IgD-negative memory B cell (primary cell): ENCODE data around the gene KRT38. TPM values are rescaled to one million over a fixed set of nuclear protein-coding genes. Genes with fewer than 3 reads are reported as not detected.

Experiments
- H3K27ac Mint-ChIP-seq, 3 donors: one replicate each; pipeline ENCODE4 v1.8.0; 2020 to 2022; ENCODE audit warnings: mild to moderate bottlenecking in 3 of 3, mixed read lengths in 3 of 3, moderate library complexity in 1 of 3
- H3K27me3 Mint-ChIP-seq: one replicate; pipeline ENCODE4 v1.8.0; 2021; ENCODE audit warnings: mixed read lengths
- H3K36me3 Mint-ChIP-seq: one replicate; pipeline ENCODE4 v1.8.0; 2020; ENCODE audit warnings: mild to moderate bottlenecking, mixed read lengths
- H3K4me1 Mint-ChIP-seq, 3 donors: one replicate each; pipeline ENCODE4 v1.8.0; 2020 to 2022; ENCODE audit warnings: mixed read lengths in 3 of 3, mild to moderate bottlenecking in 1 of 3
- H3K4me3 Mint-ChIP-seq, 4 donors: one replicate each; pipeline ENCODE4 v1.8.0; 2020 to 2022; ENCODE audit warnings: mild to moderate bottlenecking in 4 of 4, mixed read lengths in 4 of 4, moderate library complexity in 3 of 4
- H3K9me3 Mint-ChIP-seq, 3 donors: one replicate each; pipeline ENCODE4 v1.8.0; 2020 to 2021; ENCODE audit warnings: mixed read lengths in 3 of 3, mild to moderate bottlenecking in 1 of 3
- polyA plus RNA-seq: library from polyadenylated mRNA; unstranded; fragments of 300-500 nt; fragmentation: Illumina TruSeq; gene quantifications from one replicate; pipeline ENCODE4 v1.2.3, GENCODE V29; 2021

Gene KRT38
- polyA plus RNA-seq, 1 donor from 2014 or later: not detected

DNA sequence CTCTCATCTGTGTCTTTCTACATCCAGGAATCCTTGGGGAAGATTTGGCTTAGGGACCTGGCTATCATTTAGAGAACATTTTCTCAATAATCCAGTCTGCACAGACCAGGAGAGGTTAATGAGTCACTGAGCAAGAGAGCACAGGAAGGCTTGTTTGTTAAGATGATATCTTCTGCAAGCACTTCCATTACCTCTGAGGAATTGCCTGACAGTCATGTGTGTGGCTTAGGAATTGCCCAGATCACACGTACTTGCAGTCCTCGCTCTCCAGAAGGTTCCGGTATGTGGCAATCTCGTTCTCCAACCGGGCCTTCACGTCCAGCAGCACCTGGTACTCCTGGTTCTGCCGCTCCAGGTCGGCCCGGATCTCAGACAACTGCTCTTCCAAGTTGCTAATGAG is 19.7 kb downstream of the KRT38 start:
- Mint-ChIP-seq H3K27me3 (peaks cover 5% of the 10 kb centered on the region), H3K4me1 (peaks cover 0 to 10% (median 5%) of the 10 kb centered on the region in 3 donors), H3K27ac (no peak overlapping the region), H3K9me3 (no peaks in the 10 kb centered on the region), H3K36me3 (no peaks in the 10 kb centered on the region), H3K4me3 (no peak overlapping the region)

DNA sequence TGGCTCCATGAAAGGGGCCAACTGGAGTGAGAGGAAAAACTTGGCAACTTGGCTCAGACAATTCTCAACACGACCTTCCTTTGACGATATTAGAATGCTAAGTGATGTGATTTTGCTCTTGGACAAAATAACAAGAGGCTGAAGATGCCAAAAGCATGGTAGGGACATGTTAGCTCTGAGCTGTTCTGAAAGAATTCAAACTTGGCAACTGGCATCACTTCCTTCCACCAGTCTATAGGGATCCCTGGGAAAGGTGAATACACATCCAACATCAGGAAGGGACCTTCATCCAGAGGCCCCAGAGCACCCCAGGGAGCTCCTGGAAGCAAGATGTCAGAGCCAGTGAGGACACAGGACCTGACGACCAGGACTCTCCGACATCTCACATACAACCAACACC is 20.6 kb downstream of the KRT38 start:
- Mint-ChIP-seq H3K36me3 (no peaks in the 10 kb centered on the region), H3K27ac (peak overlapping the region in 1 of 3 donors; percentile 42), H3K27me3 (peaks cover 4% of the 10 kb centered on the region), H3K4me3 (no peak overlapping the region), H3K4me1 (peaks cover 0 to 10% (median 5%) of the 10 kb centered on the region in 3 donors), H3K9me3 (no peaks in the 10 kb centered on the region)

DNA sequence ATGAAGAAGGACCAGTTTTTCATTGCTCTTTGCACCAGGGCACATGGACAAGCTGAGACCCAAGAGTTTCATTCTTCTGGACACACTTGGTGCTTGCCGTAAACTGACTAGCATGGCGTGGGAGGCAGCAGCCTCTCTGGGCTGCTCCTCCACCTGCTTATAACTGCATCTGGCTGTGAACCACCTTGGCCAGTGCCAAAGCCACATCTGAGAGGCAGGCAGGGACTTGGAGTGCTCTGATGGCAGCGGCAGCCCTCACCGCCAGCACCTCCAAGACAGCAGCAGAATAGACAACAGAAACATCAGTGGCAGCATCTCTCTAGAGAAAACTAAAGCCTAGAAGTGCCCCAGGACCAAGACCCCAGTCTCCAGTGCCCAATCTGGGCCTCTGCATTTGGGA is 21.1 kb downstream of the KRT38 start:
- Mint-ChIP-seq H3K4me3 (no peak overlapping the region), H3K4me1 (peaks cover 0 to 10% (median 5%) of the 10 kb centered on the region in 3 donors), H3K9me3 (no peaks in the 10 kb centered on the region), H3K36me3 (no peaks in the 10 kb centered on the region), H3K27ac (no peak overlapping the region), H3K27me3 (peaks cover 3% of the 10 kb centered on the region)

DNA sequence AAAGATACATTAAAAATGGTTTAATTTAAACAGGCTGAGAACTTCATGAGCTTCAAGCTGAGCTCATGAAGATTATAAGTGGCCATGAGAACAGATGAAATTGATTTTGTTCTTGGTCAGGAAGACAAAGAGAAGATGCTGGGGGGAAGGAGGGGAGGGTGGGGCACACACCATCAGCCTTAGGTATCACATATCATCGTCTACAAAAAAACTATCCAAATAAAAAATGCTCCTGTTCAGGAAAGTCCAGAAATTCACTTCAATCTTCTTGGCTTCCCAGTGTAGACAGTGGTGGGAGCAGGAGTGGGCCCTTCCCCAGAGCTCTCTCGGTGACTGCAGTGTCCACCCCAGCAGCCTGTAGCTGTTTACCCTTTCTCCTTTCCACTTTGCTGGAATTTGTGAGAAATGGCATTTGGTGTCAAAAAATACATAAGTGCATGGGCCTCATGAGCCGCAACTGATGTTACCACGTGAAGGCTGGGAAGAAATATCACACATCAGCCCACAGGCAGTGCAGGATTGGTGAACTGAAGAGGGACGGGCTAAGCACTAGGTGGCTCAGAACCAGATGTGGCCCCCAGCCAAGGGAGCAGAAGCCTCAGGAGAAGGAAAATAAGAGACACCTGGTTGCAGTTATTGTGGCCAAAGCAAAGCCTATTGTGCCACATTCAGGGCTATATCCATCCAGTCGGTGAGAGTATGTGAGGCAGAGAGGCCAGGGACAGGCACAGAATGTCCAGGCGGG is 22.5 kb downstream of the KRT38 start:
- H3K27ac Mint-ChIP-seq: no peak overlapping the region
- H3K4me3 Mint-ChIP-seq: no peak overlapping the region
- H3K36me3 Mint-ChIP-seq: no peaks in the 10 kb centered on the region
- H3K27me3 Mint-ChIP-seq: peaks cover 2% of the 10 kb centered on the region
- peaks cover 0 to 10% (median 5%) of the 10 kb centered on the region in 3 donors for H3K4me1 Mint-ChIP-seq
- no peaks in the 10 kb centered on the region for H3K9me3 Mint-ChIP-seq

DNA sequence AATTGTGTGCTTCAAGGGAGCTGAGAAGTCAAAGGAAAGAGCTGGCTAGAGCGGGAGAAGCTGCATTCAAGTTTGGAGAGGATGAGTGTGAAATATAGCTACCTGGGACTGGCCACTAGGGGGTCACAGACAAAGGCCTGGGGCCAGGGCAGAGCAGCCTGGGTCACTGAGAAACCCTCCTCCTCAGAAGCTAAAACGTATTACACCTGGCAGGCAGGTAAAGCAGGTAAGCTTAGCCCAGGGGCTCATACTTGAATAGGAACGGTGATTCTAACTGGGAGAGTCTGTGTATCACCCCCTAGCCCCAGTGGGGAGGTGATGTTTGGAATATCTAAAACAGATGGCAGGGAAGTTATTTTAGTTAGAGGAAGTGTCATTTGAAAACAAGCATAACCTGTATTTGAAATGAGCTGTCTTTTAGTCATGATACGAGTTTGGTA is 23.2 kb downstream of the KRT38 start:
- Mint-ChIP-seq H3K4me3 (no peak overlapping the region), H3K9me3 (no peaks in the 10 kb centered on the region), H3K27me3 (peaks cover 2% of the 10 kb centered on the region), H3K36me3 (no peaks in the 10 kb centered on the region), H3K4me1 (peaks cover 0 to 10% (median 5%) of the 10 kb centered on the region in 3 donors), H3K27ac (no peak overlapping the region)

DNA sequence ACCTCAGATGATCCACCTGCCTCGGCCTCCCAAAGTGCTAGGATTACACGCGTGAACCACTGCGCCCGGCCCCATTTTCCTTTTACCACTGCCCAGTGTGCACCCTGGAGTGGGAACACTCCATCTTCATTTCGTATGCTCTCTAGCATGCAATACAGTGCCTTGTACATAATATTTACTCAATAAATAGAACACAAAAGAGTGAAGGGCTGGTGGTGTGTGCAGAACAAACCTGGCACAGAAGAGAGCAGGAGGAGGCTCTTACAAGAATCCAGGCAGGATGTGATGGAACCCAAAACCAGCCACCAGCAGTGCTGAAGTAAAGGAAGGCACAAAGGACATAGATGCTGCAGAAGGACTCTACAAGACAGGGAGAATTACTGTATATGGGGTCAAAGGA is 23.7 kb downstream of the KRT38 start:
- Mint-ChIP-seq H3K36me3 (no peaks in the 10 kb centered on the region), H3K27ac (no peak overlapping the region), H3K9me3 (no peaks in the 10 kb centered on the region), H3K4me3 (no peak overlapping the region), H3K27me3 (peaks cover 2% of the 10 kb centered on the region), H3K4me1 (peaks cover 0 to 10% (median 5%) of the 10 kb centered on the region in 3 donors)

DNA sequence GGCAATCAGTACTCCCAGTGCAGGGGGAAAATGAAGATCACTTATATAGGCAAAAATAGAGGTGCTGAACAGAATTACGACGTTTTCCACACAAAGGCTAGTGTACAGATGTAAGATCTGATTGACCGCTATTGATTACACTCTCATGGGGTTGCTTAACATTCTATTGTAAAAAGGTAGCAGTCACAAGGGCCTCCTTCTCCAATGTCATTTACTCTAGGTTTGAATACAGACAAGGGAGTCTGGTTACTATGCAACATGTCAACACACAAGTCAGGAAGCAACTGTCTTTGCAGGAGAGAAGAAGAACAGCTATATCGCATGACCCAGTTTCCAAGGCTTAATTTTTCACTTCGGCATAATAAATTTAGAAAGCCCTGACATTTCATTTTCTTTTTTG is 24.3 kb downstream of the KRT38 start:
- Mint-ChIP-seq H3K9me3 (no peaks in the 10 kb centered on the region), H3K27ac (no peak overlapping the region)

DNA sequence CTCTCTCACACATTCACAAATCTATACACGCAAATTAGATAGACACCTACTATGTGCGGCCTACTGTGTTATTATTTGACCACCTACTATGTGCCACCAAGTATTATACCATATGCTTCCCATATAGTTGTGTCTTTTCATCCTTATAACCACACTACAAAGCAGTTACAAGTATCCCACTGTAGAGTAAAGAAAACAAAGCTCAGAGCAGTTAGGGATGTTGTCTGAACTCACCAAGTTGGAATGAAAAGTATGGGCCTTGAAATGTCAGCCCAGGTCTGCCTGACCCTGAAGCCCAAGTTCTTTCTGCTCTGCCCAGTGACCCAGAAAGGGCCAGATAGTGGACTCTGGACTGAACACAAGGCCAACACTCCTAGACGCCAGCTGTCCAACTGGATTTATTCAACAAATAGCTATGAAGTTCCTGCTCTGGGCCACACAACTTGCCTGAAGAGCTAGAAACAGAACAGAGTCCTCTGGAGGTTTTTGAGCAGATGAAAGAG is 24.9 kb downstream of the KRT38 start:
- Mint-ChIP-seq H3K4me3 (no peak overlapping the region), H3K27me3 (no peaks in the 10 kb centered on the region), H3K4me1 (peaks cover 0 to 10% (median 5%) of the 10 kb centered on the region in 3 donors), H3K36me3 (no peaks in the 10 kb centered on the region), H3K9me3 (no peaks in the 10 kb centered on the region), H3K27ac (no peak overlapping the region)

More for the DNA sequence above, 24.3 kb downstream of the KRT38 start:
- H3K4me1 Mint-ChIP-seq: peaks cover 0 to 10% (median 5%) of the 10 kb centered on the region in 3 donors
- H3K27me3 Mint-ChIP-seq: peaks cover 2% of the 10 kb centered on the region
- H3K4me3 Mint-ChIP-seq: peak overlapping the region in 1 of 4 donors; percentile 14
- H3K36me3 Mint-ChIP-seq: no peaks in the 10 kb centered on the region

DNA sequence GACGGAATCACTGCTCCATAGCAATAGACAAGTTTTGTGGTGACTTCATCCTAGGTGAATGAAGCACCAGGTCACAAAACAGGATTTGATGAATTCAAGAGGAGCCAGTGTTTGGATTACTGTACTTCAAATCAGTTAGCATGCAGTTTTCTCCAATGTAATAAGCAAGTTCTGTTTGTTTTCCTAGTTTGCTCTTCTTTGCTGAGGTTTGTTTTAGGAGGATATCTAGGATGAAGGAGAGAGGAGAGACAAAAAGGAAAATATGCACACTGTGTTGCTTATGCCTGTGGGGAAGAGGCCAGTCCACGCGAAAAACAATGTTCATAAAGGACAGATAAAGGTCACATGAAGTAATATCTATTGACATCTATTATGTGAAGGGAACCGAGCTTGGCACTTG is 25.4 kb downstream of the KRT38 start:
- H3K9me3 Mint-ChIP-seq: no peaks in the 10 kb centered on the region
- no peak overlapping the region for H3K27ac Mint-ChIP-seq
- H3K4me3 Mint-ChIP-seq: no peak overlapping the region
- no peaks in the 10 kb centered on the region for H3K27me3 Mint-ChIP-seq
- H3K4me1 Mint-ChIP-seq: peaks cover 0 to 10% (median 5%) of the 10 kb centered on the region in 3 donors
- no peaks in the 10 kb centered on the region for H3K36me3 Mint-ChIP-seq

DNA sequence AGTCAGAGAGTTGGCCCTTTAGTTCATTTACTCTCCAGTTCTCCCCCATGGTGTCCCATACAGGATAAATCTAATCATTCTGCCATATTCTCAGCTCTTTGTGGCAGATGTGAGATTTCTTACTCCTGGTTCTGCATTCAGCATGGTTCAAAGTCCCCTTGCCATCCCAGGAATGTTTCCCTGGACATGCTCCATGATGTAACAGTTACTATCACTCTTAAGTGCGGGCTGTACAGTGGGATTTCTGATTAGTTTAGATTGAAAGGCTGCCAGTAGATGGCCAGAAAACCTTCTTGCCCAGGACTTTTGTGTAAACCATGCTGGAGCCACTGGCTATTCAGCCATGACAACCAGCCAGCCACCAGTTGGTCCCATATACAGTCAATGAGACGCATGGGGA is 26.8 kb downstream of the KRT38 start:
- H3K4me3 Mint-ChIP-seq: no peak overlapping the region

DNA sequence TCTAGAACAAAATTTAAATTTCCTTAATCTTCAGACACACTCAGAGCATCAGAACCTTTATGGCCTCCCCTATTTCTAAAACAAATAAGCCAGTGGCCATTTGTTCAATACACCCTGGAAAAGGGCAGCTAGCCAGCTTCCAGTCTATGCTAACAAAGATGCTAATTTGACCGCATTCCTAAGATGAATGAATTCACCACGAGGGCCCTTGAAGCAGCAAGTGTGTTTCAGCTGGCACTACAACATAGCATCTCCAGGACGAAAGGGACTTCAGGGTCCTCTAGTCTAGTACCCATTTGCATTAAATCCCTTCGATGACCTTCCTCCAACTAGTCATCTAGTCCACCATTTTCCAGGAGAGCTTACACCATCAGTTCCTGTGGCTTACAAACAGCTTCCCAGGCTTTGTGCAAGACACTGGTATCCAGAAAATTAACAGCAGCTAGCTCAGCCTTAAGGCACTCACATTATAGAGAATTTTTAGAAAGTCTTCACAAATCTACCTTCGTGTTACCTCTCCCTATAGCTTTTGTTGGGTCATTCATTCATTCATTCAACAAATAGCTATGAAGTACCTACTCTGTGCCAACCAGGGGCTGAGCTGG is 27.3 kb downstream of the KRT38 start:
- peaks cover 0 to 10% (median 5%) of the 10 kb centered on the region in 3 donors for H3K4me1 Mint-ChIP-seq
- peaks cover 5% of the 10 kb centered on the region for H3K27me3 Mint-ChIP-seq
- H3K9me3 Mint-ChIP-seq: no peaks in the 10 kb centered on the region
- H3K4me3 Mint-ChIP-seq: no peak overlapping the region
- H3K27ac Mint-ChIP-seq: no peak overlapping the region
- no peaks in the 10 kb centered on the region for H3K36me3 Mint-ChIP-seq

More for the DNA sequence above, 26.8 kb downstream of the KRT38 start:
- Mint-ChIP-seq H3K36me3 (no peaks in the 10 kb centered on the region), H3K9me3 (no peaks in the 10 kb centered on the region), H3K27me3 (peaks cover 3% of the 10 kb centered on the region), H3K4me1 (peaks cover 0 to 10% (median 5%) of the 10 kb centered on the region in 3 donors), H3K27ac (no peak overlapping the region)

DNA sequence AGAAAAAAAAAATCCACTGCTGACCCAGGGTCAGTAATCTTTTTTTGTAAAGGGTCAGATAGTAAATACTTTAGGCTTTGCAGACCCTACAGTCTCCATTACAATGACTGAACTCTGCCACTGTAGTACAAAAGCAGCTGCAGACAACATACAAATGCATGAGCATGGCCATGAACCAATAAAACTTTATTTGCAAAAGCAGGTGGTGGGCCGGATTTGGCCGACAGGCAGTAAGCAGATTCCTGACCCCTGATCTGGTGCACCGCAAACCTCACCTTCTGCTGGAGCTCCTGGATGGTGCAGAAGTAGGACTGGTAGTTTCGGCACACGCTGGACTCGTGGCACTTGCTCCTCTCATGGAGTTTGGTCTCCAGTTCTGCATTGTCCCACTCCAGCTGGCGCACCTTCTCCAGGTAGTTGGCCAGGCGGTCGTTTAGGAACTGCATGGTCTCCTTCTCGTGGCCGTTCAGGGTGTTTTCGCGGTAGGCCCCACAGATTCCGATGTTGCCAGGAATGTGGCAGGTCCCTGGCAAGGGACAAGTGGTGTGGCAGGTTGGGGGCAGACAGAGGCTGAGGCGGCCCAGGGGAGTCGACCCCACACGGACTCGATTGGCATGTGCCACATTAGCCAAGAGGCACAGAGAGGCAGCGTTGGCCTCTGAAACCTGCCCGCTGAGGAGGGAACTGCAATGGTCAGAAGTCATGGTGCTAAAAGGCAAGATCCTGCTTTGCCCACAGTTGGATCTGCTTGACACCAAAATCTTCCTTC is 29.5 kb downstream of the KRT38 start:
- Mint-ChIP-seq H3K27ac (no peak overlapping the region), H3K9me3 (no peaks in the 10 kb centered on the region), H3K27me3 (peaks cover 12% of the 10 kb centered on the region), H3K4me1 (no peaks in the 10 kb centered on the region), H3K36me3 (no peaks in the 10 kb centered on the region), H3K4me3 (no peak overlapping the region)

DNA sequence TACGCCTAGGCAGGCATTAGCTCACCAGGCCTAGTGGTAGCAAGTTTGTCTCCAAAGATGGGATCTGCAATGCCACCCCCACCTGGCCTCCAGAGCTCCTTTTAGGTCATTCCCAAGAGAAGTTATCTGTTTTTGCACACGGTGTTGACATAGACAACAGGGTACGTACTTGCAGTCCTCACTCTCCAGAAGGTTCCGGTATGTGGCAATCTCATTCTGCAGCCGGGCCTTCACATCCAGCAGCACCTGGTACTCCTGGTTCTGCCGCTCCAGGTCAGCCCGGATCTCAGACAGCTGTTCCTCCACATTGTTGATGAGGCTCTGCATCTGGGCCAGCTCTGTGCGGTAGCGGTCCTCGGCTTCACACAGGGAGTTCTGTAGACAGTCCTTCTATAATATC is 33.6 kb downstream of the KRT38 start:
- H3K4me3 Mint-ChIP-seq: no peak overlapping the region
- H3K27ac Mint-ChIP-seq: no peak overlapping the region
- peaks cover 2% of the 10 kb centered on the region for H3K36me3 Mint-ChIP-seq
- H3K27me3 Mint-ChIP-seq: peaks cover 12% of the 10 kb centered on the region
- no peaks in the 10 kb centered on the region for H3K4me1 Mint-ChIP-seq
- H3K9me3 Mint-ChIP-seq: no peaks in the 10 kb centered on the region

DNA sequence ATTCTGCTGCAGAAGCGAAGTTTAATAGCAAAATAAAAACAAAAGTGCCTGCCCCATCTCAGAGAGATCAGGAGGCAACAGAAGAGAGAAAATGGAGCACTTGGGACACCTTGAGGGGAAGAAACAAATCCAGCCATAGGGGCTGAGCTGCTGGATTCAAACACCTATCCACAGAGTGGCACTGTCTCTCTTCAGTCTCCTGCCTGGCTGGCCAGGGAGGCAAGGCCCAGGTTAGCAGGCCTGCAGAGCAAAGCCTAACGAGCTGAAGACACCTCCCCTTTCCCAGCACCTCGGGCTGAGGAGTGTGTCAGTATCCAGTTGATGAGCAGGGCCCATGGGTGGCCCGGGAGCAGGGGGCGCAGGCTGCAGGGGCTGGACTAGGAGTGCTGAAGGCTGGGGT is 34.6 kb downstream of the KRT38 start:
- Mint-ChIP-seq H3K27me3 (peaks cover 12% of the 10 kb centered on the region), H3K4me1 (no peaks in the 10 kb centered on the region), H3K4me3 (no peak overlapping the region), H3K9me3 (no peaks in the 10 kb centered on the region), H3K27ac (no peak overlapping the region), H3K36me3 (peaks cover 2% of the 10 kb centered on the region)

DNA sequence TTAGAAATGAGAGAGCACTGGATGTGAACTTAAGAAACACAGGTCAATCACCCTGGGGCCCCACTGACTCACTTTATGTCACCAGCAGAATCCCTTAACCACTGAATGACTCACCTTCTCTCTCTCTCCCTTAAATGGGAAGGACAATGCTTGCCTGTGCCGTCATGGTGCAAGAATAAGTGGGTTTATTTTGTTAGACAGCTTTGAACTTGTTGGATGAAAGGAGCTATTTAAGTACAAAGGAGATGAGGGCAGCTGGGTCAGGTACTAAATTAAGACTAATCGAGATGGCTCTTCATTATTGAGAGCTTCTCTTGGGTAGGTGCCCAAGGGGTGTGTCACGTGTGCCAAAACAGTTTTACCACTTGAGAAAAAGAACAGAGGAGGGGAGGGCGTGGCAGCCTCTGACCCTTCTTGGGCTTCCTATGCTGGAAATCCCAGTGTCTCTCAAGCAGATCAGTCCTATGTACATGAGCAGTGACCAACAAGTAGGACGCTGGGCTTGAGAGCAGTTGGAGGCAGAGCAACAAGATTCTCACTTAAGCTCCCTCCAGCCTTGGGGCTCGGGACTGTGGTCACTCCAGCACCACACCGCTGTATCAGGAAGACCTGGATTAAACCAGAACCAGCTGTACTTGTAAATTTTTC is 36.6 kb downstream of the KRT38 start:
- no peaks in the 10 kb centered on the region for H3K4me1 Mint-ChIP-seq
- H3K36me3 Mint-ChIP-seq: peaks cover 2% of the 10 kb centered on the region
- H3K4me3 Mint-ChIP-seq: no peak overlapping the region
- no peak overlapping the region for H3K27ac Mint-ChIP-seq
- H3K27me3 Mint-ChIP-seq: peaks cover 11% of the 10 kb centered on the region
- H3K9me3 Mint-ChIP-seq: no peaks in the 10 kb centered on the region
